Liver (tissue), 3 donors: ENCODE measurements around the gene FBLN1.

Experiments used
- ATF3 ChIP-seq: IDR thresholded peaks from 2 replicates; pipeline ENCODE4 v1.6.1; 2016; ENCODE audit warnings: antibody characterized with exemption
- EGR1 ChIP-seq, 2 donors: IDR thresholded peaks; 2 replicates each; pipeline ENCODE4 v1.6.1; 2016 to 2018; ENCODE audit warnings: antibody characterized with exemption in 2 of 2, low read depth in 2 of 2
- FOXA1 ChIP-seq: IDR thresholded peaks from 2 replicates; pipeline ENCODE4 v1.6.1; 2016; ENCODE audit warnings: antibody characterized with exemption
- HNF4G ChIP-seq: IDR thresholded peaks from 2 replicates; pipeline ENCODE4 v1.6.1; 2016; ENCODE audit warnings: antibody characterized with exemption
- JUND ChIP-seq, 2 donors: IDR thresholded peaks; 2 replicates each; pipeline ENCODE4 v1.6.1; 2016; ENCODE audit warnings: antibody characterized with exemption in 2 of 2
- RAD21 ChIP-seq, 2 donors: IDR thresholded peaks; 2 replicates each; pipeline ENCODE4 v1.6.1; 2016; ENCODE audit warnings: antibody characterized with exemption in 2 of 2, mild to moderate bottlenecking in 2 of 2
- RXRA ChIP-seq, 2 donors: IDR thresholded peaks; 2 replicates each; pipeline ENCODE4 v1.6.1; 2017 to 2018; ENCODE audit warnings: antibody characterized with exemption in 2 of 2, mild to moderate bottlenecking in 1 of 2
- SP1 ChIP-seq: IDR thresholded peaks from 2 replicates; pipeline ENCODE4 v1.6.1; 2018; ENCODE audit warnings: antibody characterized with exemption, mild to moderate bottlenecking
- TAF1 ChIP-seq: conservative IDR thresholded peaks from 2 replicates; pipeline ENCODE4 v1.6.1; 2016; ENCODE audit warnings: antibody characterized with exemption, mild to moderate bottlenecking
- TF ChIP-seq, protein P1 (sequence below): fragments of 150-350 bp; IDR thresholded peaks from 2 replicates; pipeline ENCODE4 v1.5.1; 2017; ENCODE audit warnings: improper control_type of control experiment, low read depth, low read length; ENCODE audit not compliant: missing input control
- TF ChIP-seq, protein P2 (sequence below): IDR thresholded peaks from 2 replicates; pipeline ENCODE4 v1.6.1; 2016; ENCODE audit warnings: antibody characterized with exemption
- TF ChIP-seq, protein P3 (sequence below): IDR thresholded peaks from 2 replicates; pipeline ENCODE4 v1.6.1; 2016; ENCODE audit warnings: antibody characterized with exemption
- TF ChIP-seq, protein P4 (sequence below): IDR thresholded peaks from 2 replicates; pipeline ENCODE4 v1.6.1; 2016; ENCODE audit warnings: antibody characterized with exemption, mild to moderate bottlenecking
- donor health status: healthy.
- donor health status: healthy.

DNA sequence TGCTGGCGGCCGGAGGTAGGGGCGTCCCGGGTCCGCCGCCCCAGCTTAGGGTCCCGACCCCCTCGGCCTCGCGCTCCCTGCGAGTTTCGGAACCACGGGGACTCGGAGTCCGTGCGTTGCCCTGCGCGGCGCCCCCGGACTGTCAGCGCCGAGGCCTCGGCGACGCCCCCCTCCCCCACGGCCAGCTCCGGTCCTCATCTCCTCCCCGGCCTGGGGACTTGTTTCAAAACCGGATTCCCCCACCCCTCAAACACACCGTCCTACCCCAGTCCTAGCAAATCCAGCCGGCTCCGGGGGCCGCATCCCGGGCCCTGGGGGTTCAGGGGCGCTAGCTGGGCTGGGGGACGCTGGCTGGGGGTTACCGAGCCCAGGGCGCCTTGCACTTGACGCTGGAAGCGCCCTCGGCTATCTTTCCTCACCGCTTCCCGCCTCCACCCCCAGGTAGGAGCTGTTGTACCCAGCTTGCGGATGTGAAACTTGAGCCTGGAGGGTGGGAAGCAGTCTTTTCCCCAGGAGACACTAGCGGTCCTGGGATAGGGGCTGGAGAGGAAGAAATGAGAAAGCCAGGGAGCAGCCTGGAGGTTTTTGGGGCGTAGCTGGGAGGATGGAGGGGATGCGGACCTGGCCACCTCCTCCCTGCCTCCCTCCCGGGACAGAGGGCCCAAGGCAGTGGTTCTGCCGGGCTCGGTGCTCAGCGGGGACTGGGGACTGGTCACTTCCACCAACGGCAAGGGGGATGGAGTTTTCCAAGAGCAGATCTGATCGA, 550 bp downstream of the FBLN1 start:
- TF ChIP-seq, protein P1, sequence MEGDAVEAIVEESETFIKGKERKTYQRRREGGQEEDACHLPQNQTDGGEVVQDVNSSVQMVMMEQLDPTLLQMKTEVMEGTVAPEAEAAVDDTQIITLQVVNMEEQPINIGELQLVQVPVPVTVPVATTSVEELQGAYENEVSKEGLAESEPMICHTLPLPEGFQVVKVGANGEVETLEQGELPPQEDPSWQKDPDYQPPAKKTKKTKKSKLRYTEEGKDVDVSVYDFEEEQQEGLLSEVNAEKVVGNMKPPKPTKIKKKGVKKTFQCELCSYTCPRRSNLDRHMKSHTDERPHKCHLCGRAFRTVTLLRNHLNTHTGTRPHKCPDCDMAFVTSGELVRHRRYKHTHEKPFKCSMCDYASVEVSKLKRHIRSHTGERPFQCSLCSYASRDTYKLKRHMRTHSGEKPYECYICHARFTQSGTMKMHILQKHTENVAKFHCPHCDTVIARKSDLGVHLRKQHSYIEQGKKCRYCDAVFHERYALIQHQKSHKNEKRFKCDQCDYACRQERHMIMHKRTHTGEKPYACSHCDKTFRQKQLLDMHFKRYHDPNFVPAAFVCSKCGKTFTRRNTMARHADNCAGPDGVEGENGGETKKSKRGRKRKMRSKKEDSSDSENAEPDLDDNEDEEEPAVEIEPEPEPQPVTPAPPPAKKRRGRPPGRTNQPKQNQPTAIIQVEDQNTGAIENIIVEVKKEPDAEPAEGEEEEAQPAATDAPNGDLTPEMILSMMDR: no peak
- TF ChIP-seq TAF1 (no peak), EGR1 (IDR thresholded peaks at IDR 0.05; ENCODE audit: low read depth in 2 of 2) (no peak), RXRA (IDR thresholded peaks at IDR 0.05) (no peak), RAD21 (IDR thresholded peaks at IDR 0.05) (no peak), ATF3 (no peak), SP1 (no peak), FOXA1 (no peak), HNF4G (no peak), JUND (IDR thresholded peaks at IDR 0.05) (no peak)
- TF ChIP-seq, protein P2, sequence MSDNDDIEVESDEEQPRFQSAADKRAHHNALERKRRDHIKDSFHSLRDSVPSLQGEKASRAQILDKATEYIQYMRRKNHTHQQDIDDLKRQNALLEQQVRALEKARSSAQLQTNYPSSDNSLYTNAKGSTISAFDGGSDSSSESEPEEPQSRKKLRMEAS: no peak
- TF ChIP-seq, protein P3, sequence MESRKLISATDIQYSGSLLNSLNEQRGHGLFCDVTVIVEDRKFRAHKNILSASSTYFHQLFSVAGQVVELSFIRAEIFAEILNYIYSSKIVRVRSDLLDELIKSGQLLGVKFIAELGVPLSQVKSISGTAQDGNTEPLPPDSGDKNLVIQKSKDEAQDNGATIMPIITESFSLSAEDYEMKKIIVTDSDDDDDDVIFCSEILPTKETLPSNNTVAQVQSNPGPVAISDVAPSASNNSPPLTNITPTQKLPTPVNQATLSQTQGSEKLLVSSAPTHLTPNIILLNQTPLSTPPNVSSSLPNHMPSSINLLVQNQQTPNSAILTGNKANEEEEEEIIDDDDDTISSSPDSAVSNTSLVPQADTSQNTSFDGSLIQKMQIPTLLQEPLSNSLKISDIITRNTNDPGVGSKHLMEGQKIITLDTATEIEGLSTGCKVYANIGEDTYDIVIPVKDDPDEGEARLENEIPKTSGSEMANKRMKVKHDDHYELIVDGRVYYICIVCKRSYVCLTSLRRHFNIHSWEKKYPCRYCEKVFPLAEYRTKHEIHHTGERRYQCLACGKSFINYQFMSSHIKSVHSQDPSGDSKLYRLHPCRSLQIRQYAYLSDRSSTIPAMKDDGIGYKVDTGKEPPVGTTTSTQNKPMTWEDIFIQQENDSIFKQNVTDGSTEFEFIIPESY: no peak
- TF ChIP-seq, protein P4, sequence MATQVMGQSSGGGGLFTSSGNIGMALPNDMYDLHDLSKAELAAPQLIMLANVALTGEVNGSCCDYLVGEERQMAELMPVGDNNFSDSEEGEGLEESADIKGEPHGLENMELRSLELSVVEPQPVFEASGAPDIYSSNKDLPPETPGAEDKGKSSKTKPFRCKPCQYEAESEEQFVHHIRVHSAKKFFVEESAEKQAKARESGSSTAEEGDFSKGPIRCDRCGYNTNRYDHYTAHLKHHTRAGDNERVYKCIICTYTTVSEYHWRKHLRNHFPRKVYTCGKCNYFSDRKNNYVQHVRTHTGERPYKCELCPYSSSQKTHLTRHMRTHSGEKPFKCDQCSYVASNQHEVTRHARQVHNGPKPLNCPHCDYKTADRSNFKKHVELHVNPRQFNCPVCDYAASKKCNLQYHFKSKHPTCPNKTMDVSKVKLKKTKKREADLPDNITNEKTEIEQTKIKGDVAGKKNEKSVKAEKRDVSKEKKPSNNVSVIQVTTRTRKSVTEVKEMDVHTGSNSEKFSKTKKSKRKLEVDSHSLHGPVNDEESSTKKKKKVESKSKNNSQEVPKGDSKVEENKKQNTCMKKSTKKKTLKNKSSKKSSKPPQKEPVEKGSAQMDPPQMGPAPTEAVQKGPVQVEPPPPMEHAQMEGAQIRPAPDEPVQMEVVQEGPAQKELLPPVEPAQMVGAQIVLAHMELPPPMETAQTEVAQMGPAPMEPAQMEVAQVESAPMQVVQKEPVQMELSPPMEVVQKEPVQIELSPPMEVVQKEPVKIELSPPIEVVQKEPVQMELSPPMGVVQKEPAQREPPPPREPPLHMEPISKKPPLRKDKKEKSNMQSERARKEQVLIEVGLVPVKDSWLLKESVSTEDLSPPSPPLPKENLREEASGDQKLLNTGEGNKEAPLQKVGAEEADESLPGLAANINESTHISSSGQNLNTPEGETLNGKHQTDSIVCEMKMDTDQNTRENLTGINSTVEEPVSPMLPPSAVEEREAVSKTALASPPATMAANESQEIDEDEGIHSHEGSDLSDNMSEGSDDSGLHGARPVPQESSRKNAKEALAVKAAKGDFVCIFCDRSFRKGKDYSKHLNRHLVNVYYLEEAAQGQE: no peak
